GM18511 (cell line): Measurements from ENCODE around the gene TMEM143.
A peak's percentile ranks its signal among the peaks of the same experiment; 100 is the strongest.
"Not testable (repeated sequence)": the region's sequence is repeated elsewhere in the genome, so short reads cannot be mapped to it uniquely, and the experiment has no call there.

ENCODE experiments used
- ATAC-seq: cut with Tn5 transposase; IDR thresholded peaks from one replicate; pipeline ENCODE4 v1.9.1; 2021; ENCODE audit warnings: mild to moderate bottlenecking, moderate library complexity; ENCODE audit not compliant: unreplicated experiment

The TMEM143 gene

DNA sequence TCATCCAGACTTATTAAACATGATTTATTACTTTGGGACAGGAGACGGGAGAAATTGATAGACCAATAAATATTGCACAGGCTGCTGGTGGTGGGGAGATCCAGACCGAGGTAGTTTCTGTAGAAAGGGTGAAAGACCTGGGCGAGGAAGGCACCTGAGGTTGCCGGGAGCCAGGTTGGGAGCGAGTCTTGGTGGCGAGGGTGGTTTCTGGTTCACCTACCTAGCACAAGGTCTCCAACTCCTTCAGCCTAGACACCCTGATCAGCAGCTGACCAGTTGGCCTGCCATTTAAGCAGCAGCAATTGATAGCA lies 31.4 kb downstream of the TMEM143 start:
- ATAC-seq, result no peak

DNA sequence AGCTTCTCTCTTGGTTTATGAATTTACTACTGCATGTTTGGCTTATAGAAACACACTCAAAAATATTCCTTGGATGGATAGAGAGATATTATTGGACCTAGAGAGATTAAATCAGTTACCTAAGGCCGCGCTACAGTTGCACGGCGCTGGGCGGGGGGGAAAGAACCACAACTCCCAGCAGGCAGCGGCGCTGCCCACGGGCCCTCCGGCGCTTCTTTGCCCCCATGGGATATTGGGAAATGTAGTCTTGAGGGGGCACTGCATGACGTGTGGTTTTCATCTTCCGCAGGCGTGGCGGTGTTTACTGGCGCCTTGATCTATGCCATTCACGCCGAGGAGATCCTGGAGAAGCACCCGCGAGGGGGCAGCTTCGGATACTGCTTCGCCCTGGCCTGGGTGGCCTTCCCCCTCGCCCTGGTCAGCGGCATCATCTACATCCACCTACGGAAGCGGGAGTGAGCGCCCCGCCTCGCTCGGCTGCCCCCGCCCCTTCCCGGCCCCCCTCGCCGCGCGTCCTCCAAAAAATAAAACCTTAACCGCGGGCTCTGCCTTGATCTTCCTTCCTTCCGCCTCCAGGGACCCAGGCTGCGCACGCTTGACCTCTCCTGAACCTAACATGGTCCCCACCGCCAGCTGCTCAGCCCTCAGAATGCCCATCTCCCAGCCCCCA lies 33.6 kb downstream of the TMEM143 start:
- ATAC-seq, result peak; percentile 30

DNA sequence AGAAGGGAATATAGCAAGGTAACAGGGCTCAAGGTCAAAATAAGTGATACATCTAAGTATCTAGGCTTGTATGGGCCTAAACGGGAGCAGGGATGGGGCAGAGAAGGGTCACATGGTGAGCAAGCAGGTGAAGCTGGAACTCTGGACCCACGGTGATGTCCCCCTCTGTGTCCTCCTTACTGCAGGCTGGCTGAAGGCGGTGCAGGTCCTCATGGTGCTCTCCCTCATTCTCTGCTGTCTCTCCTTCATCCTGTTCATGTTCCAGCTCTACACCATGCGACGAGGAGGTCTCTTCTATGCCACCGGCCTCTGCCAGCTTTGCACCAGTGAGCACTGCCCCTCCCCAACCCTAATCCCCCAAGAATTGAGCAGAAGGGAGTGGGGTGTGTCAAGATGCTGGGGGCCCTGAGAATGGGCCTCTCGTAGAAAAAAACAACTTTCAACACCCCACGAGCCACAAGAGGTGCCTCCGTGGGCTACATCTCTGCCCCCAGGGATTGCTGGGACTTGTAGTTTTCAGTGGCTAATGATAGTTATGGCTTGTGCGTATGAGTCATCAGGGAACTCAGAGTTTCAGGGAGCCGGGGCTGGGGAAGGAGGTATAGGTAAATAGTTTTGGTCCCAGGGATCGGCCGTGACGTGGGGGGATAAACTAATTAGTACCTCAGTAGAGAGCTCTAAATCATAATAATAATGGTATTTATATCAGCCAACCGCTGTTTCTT lies 34.4 kb downstream of the TMEM143 start:
- ATAC-seq, result no peak

DNA sequence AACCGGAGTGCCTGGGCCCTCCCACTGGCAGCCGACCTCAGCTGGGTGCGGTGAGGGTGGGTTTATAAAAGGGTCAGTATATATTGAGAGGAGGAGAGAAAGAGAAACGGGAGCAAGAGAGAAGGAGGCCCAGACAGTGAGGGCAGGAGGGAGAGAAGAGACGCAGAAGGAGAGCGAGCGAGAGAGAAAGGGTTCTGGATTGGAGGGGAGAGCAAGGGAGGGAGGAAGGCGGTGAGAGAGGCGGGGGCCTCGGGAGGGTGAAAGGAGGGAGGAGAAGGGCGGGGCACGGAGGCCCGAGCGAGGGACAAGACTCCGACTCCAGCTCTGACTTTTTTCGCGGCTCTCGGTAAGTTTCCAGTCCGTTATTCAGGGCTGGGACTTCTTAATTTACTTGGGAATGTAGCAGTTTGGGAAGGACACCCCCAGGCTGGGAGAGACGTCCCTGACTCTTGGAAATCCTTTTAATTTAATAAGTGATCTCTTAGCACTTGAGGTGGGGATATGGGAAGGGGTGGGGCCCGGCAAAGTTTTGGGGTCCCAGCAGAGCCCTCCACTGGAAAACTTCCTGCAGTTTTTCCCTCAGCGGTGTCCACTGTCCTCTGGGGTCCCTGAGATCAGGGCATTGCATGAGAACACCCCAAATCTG lies 38.4 kb downstream of the TMEM143 start, which contains the start of gene EMP3:
Gene EMP3 (plus strand): TSS at position 288 of the 646 bp plus-strand sequence. CDS start 1,293 bp downstream, outside the sequence.
- ATAC-seq, result no peak

DNA sequence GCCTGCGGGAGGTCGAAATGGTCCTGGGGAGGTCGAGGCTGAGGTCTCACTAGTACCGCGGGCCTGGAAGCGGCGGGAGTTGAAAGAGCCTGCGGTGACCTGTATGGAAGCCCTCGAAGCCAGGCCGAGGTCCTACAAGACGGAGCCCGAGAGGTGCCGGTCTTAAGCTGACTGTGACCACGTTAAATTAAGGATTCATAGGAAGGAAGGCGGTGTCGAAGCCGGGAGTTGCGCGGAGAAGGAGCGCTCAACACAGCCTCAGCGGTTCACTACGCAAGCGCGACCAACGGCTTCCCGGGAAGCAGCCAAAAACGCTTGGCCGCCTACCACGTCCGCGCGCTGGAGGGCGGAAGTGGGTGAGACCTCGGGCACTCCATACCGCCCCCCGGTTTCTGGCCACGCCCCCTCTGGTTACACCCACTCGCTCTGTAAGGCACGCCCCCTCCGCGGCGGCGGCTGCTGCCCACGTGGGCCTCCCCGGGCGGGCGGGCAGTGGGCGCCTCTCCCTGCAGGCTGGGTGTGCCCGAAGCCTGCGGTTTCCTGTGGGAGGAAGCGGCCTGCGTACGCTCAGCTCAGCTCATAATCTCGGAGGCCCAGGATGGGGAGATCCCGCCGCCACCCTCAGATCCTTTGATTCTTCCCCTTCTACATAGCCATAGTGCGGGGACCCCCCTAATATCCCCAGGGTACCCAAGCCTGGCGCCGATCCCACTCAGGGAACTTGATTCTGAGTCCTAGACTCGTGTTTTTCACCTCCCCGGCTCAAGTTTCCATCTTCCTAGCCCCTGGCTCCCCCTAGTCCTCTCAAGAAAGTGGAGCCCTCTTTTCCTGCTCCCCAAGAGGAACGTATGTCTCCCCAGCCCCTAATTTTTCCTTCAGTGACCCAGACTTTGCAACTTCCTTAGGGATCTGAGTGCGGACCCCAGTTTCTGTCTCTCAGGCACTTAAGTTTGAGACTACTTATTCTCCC lies 41.8 kb downstream of the TMEM143 start:
- peak; percentile 72 for ATAC-seq

DNA sequence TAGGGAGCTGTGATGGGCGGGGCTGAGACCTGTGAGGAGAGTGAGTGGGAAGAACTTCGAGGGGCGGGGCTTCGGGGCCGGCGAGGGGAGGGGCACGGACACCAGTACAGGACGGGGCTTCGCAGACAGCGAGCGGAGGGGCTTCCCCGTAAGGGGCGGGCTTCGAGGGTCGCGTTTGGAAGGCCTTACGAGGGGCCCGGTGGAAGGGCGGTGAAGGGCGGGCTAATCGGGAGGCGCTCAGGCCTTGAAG lies 42.4 kb downstream of the TMEM143 start:
- peak; percentile 55 for ATAC-seq

DNA sequence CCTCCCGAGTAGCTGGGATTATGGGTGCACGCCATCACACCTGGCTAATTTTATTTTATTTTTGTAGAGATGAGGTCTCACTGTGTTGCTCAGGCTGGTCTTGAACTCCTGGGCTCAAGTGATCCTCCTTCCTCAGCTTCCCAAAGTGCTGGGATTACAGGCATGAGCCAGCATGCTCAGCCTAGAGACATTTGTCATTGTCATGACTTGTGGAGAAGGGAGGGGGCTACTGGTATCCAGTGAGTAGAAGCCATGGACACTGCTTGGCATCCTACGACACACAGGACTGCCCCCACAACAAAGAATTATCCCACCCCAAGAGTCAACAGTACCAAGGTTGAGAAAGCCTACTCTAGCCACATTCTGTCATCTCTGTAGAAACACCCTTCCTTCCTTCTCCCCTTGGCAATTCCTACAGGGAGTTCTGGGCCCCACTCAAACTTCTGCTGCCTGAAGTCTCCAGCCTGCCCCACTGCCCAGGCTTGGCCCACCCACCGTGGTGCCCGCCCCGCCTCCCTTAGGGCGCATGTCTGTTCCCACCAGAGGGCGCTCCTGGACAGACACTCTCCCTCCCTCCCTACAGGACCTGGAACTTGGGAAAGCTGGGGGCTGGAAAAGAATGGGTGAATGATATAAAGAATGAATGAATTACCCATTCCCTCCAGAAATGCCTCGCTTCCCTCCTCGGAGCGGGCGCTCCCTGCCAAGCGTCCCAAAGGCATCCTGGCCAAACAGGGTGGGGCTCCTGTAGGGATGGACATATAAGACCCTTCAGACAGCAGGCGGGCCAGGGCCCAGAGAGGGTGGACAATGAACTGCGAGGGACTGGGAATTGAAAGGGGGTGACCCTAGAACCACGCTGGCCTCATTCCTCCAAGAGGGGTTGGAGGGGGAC lies 43.8 kb downstream of the TMEM143 start:
- no peak for ATAC-seq

DNA sequence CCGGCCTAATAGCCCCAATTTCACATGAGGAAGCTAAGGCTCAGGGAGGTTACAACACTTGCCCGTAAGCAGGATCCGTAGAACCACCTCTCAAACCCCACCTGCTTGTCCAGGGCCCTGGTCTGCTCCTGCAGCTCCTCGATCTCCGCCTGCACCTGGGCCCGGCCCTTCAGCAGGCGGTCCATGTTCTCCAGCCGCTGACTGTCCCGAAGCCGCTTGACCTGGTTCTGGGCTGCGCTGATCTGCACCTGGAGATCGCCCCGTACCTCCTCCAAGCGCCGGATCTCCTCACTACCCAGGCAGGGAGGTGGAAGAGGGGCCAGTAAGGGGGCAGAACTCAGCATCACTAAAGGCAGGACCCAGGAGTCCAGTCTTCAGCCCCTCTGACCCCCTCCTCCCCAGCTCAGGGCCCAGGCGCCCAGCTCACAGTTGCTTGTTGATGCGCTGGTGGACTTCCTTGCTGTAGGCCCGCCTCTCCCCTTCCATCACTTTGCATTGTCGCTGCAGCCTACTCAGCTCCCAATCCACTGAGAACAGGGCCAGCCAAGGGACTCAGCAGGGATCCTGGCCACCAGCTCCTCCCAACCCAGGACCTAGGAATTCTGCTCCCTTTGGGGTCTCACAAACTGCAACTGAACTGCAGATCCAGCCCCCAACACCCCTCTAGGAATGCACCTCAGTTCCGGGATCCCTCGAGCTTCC lies 45.3 kb downstream of the TMEM143 start:
- no peak for ATAC-seq

DNA sequence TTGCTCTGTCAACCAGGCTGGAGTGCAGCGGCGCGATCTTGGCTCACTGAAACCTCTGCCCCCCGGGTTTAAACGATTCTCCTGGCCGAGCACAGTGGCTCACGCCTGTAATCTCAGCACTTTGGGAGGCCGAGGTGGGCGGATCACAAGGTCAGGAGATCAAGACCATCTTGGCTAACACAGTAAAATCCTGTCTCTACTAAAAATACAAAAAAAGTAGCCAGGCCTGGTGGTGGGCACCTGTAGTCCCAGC lies 46.1 kb downstream of the TMEM143 start:
- not testable (repeated sequence) for ATAC-seq

DNA sequence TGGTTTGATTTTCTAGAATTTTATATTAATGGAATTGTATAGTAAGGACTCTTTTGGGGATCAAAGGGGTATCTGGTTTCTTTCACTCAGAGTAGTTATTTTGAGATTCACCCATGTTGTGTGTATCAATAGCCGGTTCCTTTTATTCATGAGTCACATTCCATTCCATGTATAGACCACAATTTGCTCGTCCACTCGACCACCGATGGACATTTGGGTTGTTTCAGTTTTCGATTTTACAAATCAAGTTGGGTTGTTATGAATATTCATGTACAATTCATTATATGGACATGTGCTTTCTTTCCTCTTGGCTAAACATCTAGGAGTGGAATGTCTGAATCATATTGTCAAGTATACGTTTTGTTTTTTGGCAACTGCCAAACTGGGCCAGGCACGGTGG lies 48.0 kb downstream of the TMEM143 start:
- no peak for ATAC-seq

DNA sequence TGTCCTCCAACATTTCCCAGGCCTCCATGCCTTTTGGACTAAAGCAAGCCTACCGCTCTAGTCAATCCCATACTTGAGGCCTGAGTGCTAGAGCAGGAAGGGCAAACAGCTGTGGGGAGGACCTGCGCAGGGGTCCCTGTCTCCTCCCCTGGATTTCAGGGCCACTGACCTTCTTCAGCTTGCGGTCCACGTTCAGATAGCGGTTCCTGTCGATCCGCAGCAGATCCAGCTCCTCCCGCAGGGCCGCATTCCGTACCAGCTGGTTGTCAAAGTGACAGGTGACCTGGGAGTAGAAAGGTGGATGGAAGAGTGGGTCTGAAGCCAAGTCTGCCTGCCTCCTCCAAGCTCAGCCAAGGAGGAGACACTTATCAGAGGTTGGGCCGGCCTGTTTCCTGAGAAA lies 52.4 kb downstream of the TMEM143 start:
- ATAC-seq, result no peak

DNA sequence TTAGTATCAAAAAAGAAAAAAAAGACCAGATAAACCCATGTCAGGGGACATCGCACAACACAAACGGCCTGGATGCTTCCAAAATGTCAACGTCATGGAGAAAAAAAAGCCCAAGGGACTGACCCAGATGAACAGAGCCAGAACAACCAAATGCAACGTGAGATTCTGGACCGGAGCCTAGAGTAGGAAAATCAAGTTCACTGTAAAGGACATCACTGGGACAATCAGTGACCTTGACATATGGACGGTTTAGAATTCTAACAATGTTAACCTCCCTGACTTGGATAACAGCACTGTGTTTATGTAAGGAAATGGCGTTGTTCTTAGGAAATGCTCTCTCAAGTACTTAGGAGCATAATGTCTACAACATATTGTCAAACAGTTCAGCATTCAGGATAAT lies 53.5 kb downstream of the TMEM143 start:
- no peak for ATAC-seq

DNA sequence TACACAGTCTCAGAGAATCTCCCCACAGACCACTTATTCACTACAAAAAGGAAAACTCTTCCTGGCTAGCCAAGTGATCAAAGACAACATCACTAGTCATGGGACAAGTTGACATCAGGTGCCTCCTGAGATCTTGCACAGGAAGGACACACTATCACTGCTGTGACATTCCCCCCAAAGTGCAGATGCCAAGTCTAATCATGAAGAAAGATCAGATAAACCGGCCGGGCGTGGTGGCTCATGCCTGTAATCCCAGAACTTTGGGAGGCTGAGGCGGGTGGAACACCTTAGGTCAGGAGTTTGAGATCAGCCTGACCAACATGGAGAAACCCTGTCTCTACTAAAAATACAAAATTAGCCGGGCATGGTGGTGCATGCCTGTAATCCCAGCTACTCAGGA lies 54.0 kb downstream of the TMEM143 start:
- not testable (repeated sequence) for ATAC-seq

DNA sequence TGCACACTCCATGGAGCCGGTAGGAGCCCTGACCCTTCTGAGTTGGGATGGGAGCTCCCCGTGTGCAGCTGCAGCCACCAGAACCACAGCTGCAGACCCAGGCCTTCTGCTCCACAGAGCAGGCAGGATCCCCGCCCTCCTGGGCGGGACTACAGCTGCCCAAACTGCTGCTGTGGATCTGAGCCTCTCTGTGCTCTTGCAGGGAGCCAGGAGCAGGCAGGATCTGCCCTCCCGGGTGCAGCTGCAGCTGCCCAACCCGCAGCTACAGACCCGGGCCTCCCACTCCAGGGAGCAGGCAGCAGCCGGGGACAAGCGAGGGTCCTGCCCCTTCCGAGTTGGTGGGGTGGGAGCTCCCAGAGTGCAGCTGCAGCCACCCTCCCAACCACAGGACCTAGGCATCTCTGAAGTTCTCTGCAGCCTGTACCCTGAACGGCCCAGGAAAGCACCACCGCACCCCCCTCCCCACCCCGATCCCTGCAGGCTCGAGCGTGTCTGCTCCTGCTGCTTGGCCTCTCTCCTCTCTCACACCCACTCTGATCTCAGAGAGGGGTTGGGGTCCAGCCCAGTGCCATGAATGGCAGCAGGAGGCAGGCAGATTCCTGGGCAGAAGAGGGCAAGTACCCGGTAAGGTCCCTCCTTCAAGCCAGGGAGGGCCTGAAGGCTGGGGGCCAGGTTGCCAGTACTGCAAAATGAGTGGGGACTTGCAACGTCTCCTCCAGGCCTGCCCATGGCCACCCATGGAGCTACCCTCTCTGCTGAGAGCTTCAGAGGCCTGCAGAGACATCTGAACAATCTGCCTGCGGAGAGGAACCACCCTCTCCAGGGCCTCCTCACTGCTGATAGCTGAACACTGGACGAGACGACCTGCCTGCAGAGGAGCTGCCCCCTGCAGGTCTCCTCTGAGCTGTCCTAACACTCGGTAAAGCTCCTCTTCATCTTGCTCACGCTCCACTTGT lies 54.8 kb downstream of the TMEM143 start:
- ATAC-seq, result no peak

DNA sequence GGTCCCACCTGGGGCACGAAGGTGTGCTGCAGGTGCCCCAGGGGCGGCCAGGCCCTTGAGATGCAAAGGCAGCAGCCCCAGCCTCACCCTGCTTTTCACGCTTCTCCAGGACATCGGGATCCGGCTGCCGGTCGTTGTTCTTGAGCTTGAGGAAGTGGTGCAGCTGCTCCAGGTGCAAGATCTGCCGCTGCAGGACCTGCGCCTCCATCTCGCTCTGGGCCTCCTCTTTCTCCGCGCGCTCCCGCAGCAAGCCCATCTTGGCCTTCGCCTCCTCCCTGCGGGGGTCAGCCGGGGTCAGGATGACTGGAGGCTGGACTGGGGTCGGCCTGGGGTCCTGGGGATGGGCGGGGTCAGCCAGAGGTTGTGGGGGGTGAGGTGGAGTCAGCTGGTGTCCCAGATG lies 59.9 kb downstream of the TMEM143 start:
- no peak for ATAC-seq

DNA sequence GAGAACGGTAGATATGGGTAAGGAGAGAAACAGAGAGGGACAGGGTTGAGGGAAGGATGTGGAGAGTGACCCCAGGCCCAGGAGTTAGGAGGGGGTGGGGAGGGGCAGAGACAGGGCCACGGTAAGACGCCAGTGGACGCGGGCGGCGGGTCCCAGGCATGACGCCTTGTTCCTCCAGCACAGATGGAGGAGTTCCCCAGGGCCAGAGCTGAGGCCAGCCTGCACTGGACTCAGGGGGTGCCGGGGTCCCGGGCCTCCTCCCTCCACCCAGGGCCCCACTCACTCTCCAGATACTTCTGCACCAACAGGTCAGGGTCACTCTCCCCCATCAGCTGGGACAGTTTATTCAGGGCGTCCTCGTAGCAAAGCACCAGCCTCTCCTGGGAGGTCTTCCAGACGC lies 60.4 kb downstream of the TMEM143 start:
- ATAC-seq, result no peak

DNA sequence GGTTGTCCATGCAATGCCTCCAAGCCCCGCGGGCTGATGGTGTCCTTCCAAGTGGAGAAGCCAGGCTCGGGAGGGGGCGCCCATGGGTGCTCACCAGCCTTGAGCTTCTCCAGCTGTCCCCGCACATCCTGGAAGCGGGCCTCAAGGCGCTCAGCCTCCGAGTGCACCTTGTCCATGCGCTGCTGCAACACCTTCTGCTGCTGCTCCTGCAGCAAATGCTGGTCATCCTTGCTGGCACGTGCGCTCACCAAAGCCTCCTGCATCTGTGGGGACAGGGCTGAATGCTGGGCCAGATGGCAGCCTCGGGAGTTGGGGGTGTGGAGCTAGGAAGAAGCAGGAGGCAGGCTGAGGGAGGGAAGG lies 61.2 kb downstream of the TMEM143 start:
- no peak for ATAC-seq

DNA sequence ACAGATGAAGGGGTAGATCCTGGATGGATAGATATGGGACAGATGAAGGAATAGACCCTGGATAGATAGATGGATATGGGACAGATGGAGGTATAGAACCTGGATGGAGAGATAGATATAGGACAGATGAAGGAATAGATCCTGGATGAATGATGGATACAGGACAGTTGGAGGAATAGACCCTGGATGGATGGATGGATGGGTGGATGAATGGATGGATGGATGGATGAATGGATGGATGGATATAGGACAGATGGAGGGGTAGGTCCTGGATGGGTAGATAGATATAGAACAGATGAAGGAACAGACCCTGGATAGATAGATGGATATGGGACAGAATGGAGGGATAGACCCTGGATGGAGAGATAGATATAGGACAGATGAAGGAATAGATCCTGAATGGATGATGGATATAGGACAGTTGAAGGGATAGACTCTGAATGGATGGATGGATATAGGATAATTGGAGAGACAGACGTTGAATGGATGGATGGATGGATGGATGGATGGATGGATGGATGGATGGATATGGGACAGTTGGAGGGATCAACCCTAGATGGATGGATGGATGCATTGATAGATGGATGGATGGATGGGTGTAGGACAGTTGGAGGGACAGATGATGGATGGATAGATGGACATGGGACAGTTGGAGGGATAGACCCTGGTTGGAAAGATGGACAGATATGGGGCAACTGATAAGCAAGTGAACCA lies 61.7 kb downstream of the TMEM143 start:
- no peak for ATAC-seq
